K562 treated with DMSO at 1 percent for 24 hours (cell line): Measurements from ENCODE around the gene UBE4B. TPM values are rescaled to one million over a fixed set of nuclear protein-coding genes. Genes with fewer than 3 reads are reported as not detected.

Experiments used
- total RNA-seq: library from RNA; unstranded; fragments of 300-600 nt; gene quantifications from 2 replicates; pipeline ENCODE4 v1.2.3, GENCODE V29; 2022; ENCODE audit warnings: low read depth; ENCODE audit not compliant: insufficient read depth

Gene UBE4B
- 42.4 and 51.3 TPM in 2 replicates for total RNA-seq

DNA sequence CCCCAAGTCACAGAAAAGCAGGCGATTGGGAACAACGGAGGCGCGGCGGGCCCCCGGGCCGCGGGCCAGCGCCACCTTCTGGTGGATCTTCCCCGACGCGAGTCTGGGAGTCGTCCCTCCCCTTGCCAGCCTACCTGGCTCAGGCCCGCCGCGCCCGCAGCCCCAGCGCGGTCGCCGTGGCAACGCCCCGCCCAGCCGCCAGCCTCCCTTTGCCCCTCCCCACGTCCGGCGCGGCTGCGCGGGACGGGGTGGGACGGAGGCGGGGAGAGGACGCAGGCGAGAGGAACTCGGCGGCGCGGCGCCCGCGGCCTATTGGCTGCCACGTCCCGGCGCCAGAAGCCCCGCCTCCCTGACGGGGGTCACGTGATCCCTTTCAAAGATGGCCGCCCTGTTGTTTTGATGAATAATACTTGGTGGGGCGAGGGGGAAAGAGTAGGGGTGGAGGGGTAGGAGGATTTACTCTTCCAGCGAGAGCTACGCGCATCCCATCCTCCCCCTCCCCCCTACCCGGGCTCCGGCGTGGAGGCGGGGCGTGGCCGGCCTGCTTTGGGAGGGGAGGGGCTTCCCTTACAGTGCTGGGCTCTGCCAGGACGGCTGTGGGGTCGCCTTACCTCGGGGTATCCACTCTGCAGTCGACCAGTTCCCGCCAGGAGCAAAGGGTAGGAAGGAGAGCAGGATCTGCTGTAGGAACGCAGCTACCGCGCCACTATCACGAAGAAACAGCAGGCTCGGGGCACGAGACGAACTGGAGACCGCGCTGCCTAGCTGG, at the start of gene UBE4B:
TSS of gene UBE4B (plus strand) at position 369 of the 769 bp plus-strand sequence. CDS start 713 bp downstream, outside the sequence.

DNA sequence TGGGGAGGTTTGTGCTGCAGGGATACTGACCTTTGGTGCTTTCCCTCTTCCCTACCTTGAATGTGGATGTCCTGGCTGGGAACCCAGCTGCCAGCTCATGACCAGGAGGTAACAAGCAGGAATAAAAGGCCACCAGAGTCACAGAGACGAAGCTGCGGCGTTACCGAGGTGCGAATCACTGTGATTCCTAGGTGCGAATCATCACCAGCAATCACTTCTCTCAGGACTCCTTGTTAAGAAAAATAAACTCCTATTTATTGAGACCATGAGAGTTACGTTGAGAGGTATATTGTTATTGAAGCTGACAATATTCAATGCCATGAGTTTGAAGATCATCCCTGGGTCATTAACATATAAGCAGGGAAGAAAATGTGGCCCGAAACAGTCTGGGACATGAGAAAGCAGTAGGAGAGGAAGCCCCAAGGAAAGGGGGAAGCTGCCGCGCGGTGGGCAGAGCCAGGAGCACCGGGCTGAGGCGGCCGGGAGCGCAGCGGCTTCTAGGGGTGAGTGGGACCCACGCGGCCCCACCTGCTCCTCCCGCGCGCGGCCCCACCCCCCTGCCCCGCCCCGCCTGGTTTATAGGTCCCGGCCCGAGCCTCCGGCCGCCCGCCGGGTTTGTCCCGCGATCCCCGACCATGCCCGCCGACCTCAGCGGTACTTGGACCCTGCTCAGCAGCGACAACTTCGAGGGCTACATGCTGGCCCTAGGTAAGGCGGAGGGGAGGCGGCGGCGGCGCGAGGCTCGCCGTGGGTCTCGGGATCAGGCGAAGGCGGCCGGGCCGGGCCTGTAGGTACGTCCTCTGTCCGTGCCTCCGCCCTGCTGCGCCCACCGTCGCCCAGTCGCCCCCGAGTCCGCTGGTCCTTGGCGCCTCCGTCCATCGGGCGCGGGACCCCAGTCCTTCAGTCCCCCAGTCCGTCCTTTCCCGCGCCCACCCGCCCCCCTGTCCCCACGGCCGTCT, 35.9 kb upstream of the UBE4B start, which contains the start of gene RBP7:
TSS of gene RBP7 (plus strand) at position 605 of the 959 bp plus-strand sequence. CDS start at position 636, 31 bp downstream.

GRCh38 chr1:10209905-10210810, 177.4 kb downstream of the UBE4B start, which contains the start of gene KIF1B:
TSS of gene KIF1B (plus strand) at chr1:10210570. CDS start at chr1:10232329, 21,759 bp downstream.

Other genes with a start within 250 kb of the UBE4B start
- 85.3 and 86.2 TPM in 2 replicates for gene CLSTN1, start 209.0 kb upstream of the UBE4B start, total RNA-seq
- 66.8 and 76.3 TPM in 2 replicates for gene CTNNBIP1, start 122.7 kb upstream of the UBE4B start, total RNA-seq
- gene LZIC, start 89.6 kb upstream of the UBE4B start, total RNA-seq, result 18.0 and 28.7 TPM in 2 replicates
- gene NMNAT1, start 89.5 kb upstream of the UBE4B start, total RNA-seq, result 11.7 and 16.0 TPM in 2 replicates
- not detected in 2 replicates for gene RBP7, start 35.7 kb upstream of the UBE4B start, total RNA-seq
- 15.0 and 17.9 TPM in 2 replicates for gene KIF1B, start 177.6 kb downstream of the UBE4B start, total RNA-seq